Lower lobe of right lung (tissue), 2 donors: Measurements from ENCODE around the gene HECTD4. TPM values are rescaled to one million over a fixed set of nuclear protein-coding genes. Genes with fewer than 3 reads are reported as not detected.
"Not testable (repeated sequence)": the region's sequence is repeated elsewhere in the genome, so short reads cannot be mapped to it uniquely, and the experiment has no call there.

Source experiments
- ATAC-seq, 2 donors: fragments of 200-7000 bp; cut with Tn5 transposase; one replicate each; pipeline ENCODE4 v1.9.1; 2020 to 2022; ENCODE audit warnings: mild to moderate bottlenecking in 2 of 2, moderate library complexity in 2 of 2
- DNase-seq: peaks from one replicate; pipeline ENCODE4 v3.0.0-alpha.2; 2020
- H3K27ac ChIP-seq: fragments of 200-600 bp; one replicate; pipeline ENCODE4 v1.8.0; 2022
- H3K27me3 ChIP-seq: fragments of 200-600 bp; one replicate; pipeline ENCODE4 v1.8.0; 2022; ENCODE audit warnings: low read depth
- H3K36me3 ChIP-seq: fragments of 200-600 bp; one replicate; pipeline ENCODE4 v1.8.0; 2022; ENCODE audit warnings: mild to moderate bottlenecking
- H3K4me1 ChIP-seq: fragments of 200-600 bp; one replicate; pipeline ENCODE4 v1.8.0; 2022
- H3K4me3 ChIP-seq: fragments of 200-600 bp; one replicate; pipeline ENCODE4 v1.8.0; 2022; ENCODE audit warnings: mild to moderate bottlenecking
- H3K9me3 ChIP-seq: fragments of 200-600 bp; one replicate; pipeline ENCODE4 v1.8.0; 2022
- intact Hi-C: fragments of 100-400 bp; cut with DNase I; formaldehyde crosslinking; loops from one replicate; pipeline ENCODE4 v1.11.0; 2022
- total RNA-seq: library from RNA; stranded (reverse); fragmentation: NEBNext Ultra II Directional; extraction: Animal tissue kit (Norgen Biotek cat#: 25700); gene quantifications from one replicate; pipeline ENCODE4 v1.2.1, GENCODE V29; 2021
- TF ChIP-seq, protein P1 (sequence below): fragments of 200-600 bp; IDR thresholded peaks from one replicate; pipeline ENCODE4 v1.8.0; 2022; ENCODE audit warnings: antibody characterized with exemption, mild to moderate bottlenecking
- donor health status: DM: no; HTN: yes; CAD: no; lungs with severe emphysema.

HECTD4 gene
- total RNA-seq, 1 donor from 2014 or later, result 54.8 TPM

DNA sequence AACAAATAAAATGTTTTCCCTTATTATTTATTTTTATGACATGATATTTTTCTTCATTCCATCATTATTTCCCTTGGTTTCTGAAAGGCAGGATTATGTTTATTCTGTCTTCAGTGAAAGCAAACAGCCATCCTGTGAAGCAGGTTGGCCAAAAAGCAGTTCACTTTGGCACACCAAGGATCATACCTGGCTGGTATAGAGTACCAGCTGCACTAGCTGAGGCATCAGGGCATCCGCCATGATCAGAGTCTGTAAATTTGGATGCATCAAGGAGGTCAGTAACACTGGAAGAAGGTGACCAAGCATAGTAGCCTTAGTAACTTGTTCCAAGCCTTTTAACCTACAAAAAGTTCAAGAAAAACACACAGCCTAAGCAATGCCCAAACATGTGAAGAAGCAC is 123.3 kb downstream of the HECTD4 start:
- Histone ChIP-seq H3K4me1 (no peaks in the 10 kb centered on the region), H3K27me3 (no peaks in the 10 kb centered on the region), H3K4me3 (no peak overlapping the region), H3K36me3 (peaks cover 88% of the 10 kb centered on the region), H3K9me3 (no peaks in the 10 kb centered on the region), H3K27ac (no peak overlapping the region)
- intact Hi-C loops, result no loop called here
- TF ChIP-seq, protein P1, sequence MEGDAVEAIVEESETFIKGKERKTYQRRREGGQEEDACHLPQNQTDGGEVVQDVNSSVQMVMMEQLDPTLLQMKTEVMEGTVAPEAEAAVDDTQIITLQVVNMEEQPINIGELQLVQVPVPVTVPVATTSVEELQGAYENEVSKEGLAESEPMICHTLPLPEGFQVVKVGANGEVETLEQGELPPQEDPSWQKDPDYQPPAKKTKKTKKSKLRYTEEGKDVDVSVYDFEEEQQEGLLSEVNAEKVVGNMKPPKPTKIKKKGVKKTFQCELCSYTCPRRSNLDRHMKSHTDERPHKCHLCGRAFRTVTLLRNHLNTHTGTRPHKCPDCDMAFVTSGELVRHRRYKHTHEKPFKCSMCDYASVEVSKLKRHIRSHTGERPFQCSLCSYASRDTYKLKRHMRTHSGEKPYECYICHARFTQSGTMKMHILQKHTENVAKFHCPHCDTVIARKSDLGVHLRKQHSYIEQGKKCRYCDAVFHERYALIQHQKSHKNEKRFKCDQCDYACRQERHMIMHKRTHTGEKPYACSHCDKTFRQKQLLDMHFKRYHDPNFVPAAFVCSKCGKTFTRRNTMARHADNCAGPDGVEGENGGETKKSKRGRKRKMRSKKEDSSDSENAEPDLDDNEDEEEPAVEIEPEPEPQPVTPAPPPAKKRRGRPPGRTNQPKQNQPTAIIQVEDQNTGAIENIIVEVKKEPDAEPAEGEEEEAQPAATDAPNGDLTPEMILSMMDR, result no peak
- ATAC-seq, result no peak
- no peak for DNase-seq

DNA sequence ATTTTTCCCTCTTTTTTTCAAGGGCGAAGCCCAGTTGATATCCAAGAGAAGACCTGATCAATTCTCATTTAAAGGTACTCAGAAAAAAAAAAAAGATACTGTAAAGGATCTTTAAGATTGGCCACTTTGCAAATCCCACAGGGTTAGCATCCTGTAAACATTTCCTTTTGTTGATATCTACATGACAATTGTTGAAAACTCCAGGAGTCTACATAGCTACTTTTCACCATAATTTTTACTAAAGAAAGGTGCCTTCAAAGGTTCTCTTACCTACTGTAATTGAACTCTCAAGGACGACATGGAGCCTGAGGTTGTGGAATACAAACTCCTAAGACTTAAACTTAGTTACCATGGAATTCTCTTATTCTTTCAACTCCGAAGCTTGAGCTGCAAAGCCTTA is 125.5 kb downstream of the HECTD4 start:
- H3K27me3 ChIP-seq, result no peaks in the 10 kb centered on the region
- ATAC-seq (no peak), DNase-seq (no peak)
- TF ChIP-seq, protein P1, result no peak
- intact Hi-C loops, result no loop called here
- H3K4me1 ChIP-seq, result no peaks in the 10 kb centered on the region
- peaks cover 94% of the 10 kb centered on the region for H3K36me3 ChIP-seq
- H3K9me3 ChIP-seq, result no peaks in the 10 kb centered on the region
- no peak overlapping the region for H3K27ac ChIP-seq
- no peak overlapping the region for H3K4me3 ChIP-seq

DNA sequence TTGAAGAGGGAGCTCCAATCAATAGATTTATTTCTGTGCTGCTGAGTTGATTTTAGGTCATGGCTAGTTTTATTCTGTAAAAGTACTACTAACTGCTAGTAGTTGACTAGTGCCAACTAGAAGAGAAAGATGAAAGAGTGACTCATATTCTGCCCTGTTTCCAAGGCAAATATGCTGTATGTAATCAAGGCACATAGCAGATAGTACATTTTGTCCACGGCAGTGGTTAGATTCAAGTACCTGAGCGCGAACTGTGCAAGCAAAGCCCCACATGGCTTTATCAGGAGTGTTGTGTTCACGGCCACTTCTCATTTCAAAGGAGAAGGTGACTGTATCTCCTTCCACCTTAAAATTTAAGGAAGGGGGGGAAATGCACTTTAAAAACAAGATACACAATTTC is 130.0 kb downstream of the HECTD4 start:
- peak; percentile 61 for DNase-seq
- Histone ChIP-seq H3K9me3 (no peaks in the 10 kb centered on the region), H3K4me1 (no peaks in the 10 kb centered on the region), H3K4me3 (no peak overlapping the region), H3K27ac (peak overlapping the region; percentile 74), H3K36me3 (peaks cover 84% of the 10 kb centered on the region), H3K27me3 (no peaks in the 10 kb centered on the region)
- peak; percentile 98 for ATAC-seq
- TF ChIP-seq, protein P1, result no peak
- intact Hi-C loops, result no loop called here

DNA sequence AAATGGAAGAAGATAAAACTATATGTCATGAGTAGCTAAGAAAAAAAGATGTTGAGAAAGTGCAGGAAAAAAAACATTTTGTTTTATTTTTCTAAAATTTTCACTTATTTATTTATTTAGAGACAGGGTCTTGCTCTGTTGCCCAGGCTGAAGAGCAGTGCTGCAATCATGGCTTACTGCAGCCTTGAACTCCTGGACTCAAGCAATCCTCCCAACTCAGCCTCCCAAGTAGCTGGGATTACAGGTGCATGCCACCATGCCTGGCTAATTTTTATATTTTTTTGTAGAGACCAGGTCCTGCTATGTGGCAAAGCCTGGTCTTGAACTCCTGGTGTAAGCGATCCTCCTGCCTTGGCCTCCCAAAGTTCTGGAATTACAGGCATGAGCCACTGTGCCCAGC is 137.3 kb downstream of the HECTD4 start:
- H3K9me3 ChIP-seq, intact Hi-C loops, ATAC-seq, H3K27me3 ChIP-seq, H3K4me1 ChIP-seq, H3K4me3 ChIP-seq, H3K27ac ChIP-seq, DNase-seq: not testable (repeated sequence)
- peaks cover 88% of the 10 kb centered on the region for H3K36me3 ChIP-seq

- intact Hi-C loops, result no loop called here
- no peaks in the 10 kb centered on the region for H3K27me3 ChIP-seq
- no peaks in the 10 kb centered on the region for H3K9me3 ChIP-seq
- ATAC-seq (no peak), DNase-seq (no peak)
- TF ChIP-seq, protein P1, result no peak
- no peak overlapping the region for H3K27ac ChIP-seq
- H3K4me3 ChIP-seq, result no peak overlapping the region
- H3K36me3 ChIP-seq, result peaks cover 91% of the 10 kb centered on the region
- H3K4me1 ChIP-seq, result no peaks in the 10 kb centered on the region
Measured at GRCh38 chr12:112243255-112244110, 138.7 kb downstream of the HECTD4 start.

GRCh38 chr12:112241176-112241575 is 141.1 kb downstream of the HECTD4 start:
- peaks cover 100% of the 10 kb centered on the region for H3K36me3 ChIP-seq
- DNase-seq (no peak), ATAC-seq (no peak)
- H3K27ac ChIP-seq, result no peak overlapping the region
- H3K9me3 ChIP-seq, result no peaks in the 10 kb centered on the region
- no peaks in the 10 kb centered on the region for H3K4me1 ChIP-seq
- intact Hi-C loops, result no loop called here
- TF ChIP-seq, protein P1, result no peak
- H3K4me3 ChIP-seq, result no peak overlapping the region
- no peaks in the 10 kb centered on the region for H3K27me3 ChIP-seq
